PC-9 (cell line): Measurements from ENCODE around the gene GALNT16. TPM values are rescaled to one million over a fixed set of nuclear protein-coding genes. Genes with fewer than 3 reads are reported as not detected.

ENCODE experiments used
- BruUV-seq: library from RNA; stranded (reverse); fragments of 400-500 nt; replicated peaks from 2 replicates; lab custom pipeline; 2021; lab: Mats Ljungman, UMichigan
- CTCF ChIA-PET: fragments of 300-600 bp; sonication (Branson Sonifier 250); formaldehyde crosslinking; loops from one replicate; lab custom pipeline; 2022; ENCODE audit warnings: antibody characterized with exemption; lab: Charles Lee
- POLR2A ChIA-PET: fragments of 300-600 bp; sonication (Branson Sonifier 250); formaldehyde crosslinking; loops from one replicate; lab custom pipeline; 2022; ENCODE audit warnings: antibody characterized with exemption; ENCODE audit not compliant: unreplicated experiment; lab: Charles Lee
- DNase-seq, 2 experiments: peaks; one replicate each; pipeline versions ENCODE4 v3.0.0 to v3.0.0-alpha.2; 2015 to 2022; ENCODE audit warnings: mixed read lengths in 1 of 2
- H2AFZ ChIP-seq: fragments of 200-600 bp; sonication (generic); 2 replicates; pipeline ENCODE4 v1.8.1; 2017; ENCODE audit warnings: antibody characterized with exemption
- H3F3A ChIP-seq: fragments of 200-600 bp; sonication (generic); 2 replicates; pipeline ENCODE4 v1.8.1; 2017; ENCODE audit warnings: antibody characterized with exemption, mild to moderate bottlenecking, low read depth; ENCODE audit not compliant: insufficient read depth
- H3K27ac ChIP-seq: fragments of 200-600 bp; sonication (generic); 2 replicates; pipeline ENCODE4 v1.6.1; 2016; ENCODE audit warnings: mixed run types
- H3K27me3 ChIP-seq: fragments of 200-600 bp; sonication (generic); 2 replicates; pipeline ENCODE4 v1.6.1; 2016; ENCODE audit warnings: low read depth, mixed run types; ENCODE audit not compliant: insufficient read depth
- H3K36me3 ChIP-seq: fragments of 200-600 bp; sonication (generic); 2 replicates; pipeline ENCODE4 v1.6.1; 2016; ENCODE audit warnings: low read depth, mixed run types
- H3K4me1 ChIP-seq: fragments of 200-600 bp; sonication (generic); replicated peaks from 2 replicates; pipeline ENCODE4 v1.6.1; 2016; ENCODE audit warnings: mixed run types; ENCODE audit not compliant: insufficient read depth
- H3K4me2 ChIP-seq: fragments of 200-600 bp; sonication (generic); 2 replicates; pipeline ENCODE4 v1.6.1; 2017; ENCODE audit warnings: mixed run types
- H3K4me3 ChIP-seq: fragments of 200-600 bp; sonication (generic); 2 replicates; pipeline ENCODE4 v1.6.1; 2016; ENCODE audit warnings: mixed run types
- H3K79me2 ChIP-seq: fragments of 200-600 bp; sonication (generic); 2 replicates; pipeline ENCODE4 v1.6.1; 2017; ENCODE audit warnings: low read depth, mixed run types
- H3K9me2 ChIP-seq: fragments of 200-600 bp; sonication (generic); 2 replicates; pipeline ENCODE4 v1.8.1; 2017; ENCODE audit warnings: mild to moderate bottlenecking; ENCODE audit not compliant: insufficient read depth
- H3K9me3 ChIP-seq: fragments of 200-600 bp; sonication (generic); 2 replicates; pipeline ENCODE4 v1.8.1; 2016; ENCODE audit warnings: low read depth; ENCODE audit not compliant: insufficient read depth
- H4K20me1 ChIP-seq: fragments of 200-600 bp; sonication (generic); 2 replicates; pipeline ENCODE4 v1.8.1; 2017; ENCODE audit not compliant: insufficient read depth
- EZH2 ChIP-seq: fragments of 200-600 bp; sonication (generic); IDR thresholded peaks from 2 replicates; pipeline ENCODE4 v1.8.0; 2017; ENCODE audit warnings: antibody characterized with exemption, low read depth
- intact Hi-C: fragments of 100-400 bp; cut with micrococcal nuclease; formaldehyde crosslinking; loops from one replicate; pipeline ENCODE4 v1.10.0; 2022; ENCODE audit not compliant: unreplicated experiment
- total RNA-seq: library from RNA; stranded (reverse); gene quantifications from 2 replicates; pipeline ENCODE4 v1.2.3, GENCODE V29; 2021
- TF ChIP-seq, protein P1 (sequence below): fragments of 200-600 bp; sonication (generic); conservative IDR thresholded peaks from 2 replicates; pipeline ENCODE4 v1.6.1; 2017; ENCODE audit warnings: mixed run types, antibody characterized with exemption, mild to moderate bottlenecking, moderate library complexity

The GALNT16 gene
- total RNA-seq, 1 experiment from 2014 or later: 22.8 TPM

- Histone ChIP-seq H3K4me3 (no peak overlapping the region), H3F3A (no peaks in the 10 kb centered on the region), H3K27me3 (peaks cover 13% of the 10 kb centered on the region; the same call in 1 of the 2 replicates), H2AFZ (no peak overlapping the region), H3K4me2 (no peak overlapping the region), H3K9me2 (no peaks in the 10 kb centered on the region), H4K20me1 (no peaks in the 10 kb centered on the region), H3K79me2 (no peaks in the 10 kb centered on the region), H3K9me3 (no peaks in the 10 kb centered on the region), H3K36me3 (no peaks in the 10 kb centered on the region), H3K27ac (no peak overlapping the region), H3K4me1 (no peaks in the 10 kb centered on the region)
- BruUV-seq: no TSS peak
- intact Hi-C loops: no loop called here
- no peak for TF ChIP-seq EZH2
- TF ChIP-seq, protein P1, sequence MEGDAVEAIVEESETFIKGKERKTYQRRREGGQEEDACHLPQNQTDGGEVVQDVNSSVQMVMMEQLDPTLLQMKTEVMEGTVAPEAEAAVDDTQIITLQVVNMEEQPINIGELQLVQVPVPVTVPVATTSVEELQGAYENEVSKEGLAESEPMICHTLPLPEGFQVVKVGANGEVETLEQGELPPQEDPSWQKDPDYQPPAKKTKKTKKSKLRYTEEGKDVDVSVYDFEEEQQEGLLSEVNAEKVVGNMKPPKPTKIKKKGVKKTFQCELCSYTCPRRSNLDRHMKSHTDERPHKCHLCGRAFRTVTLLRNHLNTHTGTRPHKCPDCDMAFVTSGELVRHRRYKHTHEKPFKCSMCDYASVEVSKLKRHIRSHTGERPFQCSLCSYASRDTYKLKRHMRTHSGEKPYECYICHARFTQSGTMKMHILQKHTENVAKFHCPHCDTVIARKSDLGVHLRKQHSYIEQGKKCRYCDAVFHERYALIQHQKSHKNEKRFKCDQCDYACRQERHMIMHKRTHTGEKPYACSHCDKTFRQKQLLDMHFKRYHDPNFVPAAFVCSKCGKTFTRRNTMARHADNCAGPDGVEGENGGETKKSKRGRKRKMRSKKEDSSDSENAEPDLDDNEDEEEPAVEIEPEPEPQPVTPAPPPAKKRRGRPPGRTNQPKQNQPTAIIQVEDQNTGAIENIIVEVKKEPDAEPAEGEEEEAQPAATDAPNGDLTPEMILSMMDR: no peak
- no peak for DNase-seq
- ChIA-PET CTCF (no interaction called here), POLR2A (interaction anchor here (0.6 kb wide), 1 partner anchor 9 kb away, joined by 4 read pairs; no protein-coding TSS in a partner anchor)
Measured at GRCh38 chr14:69327507-69327906, 67.5 kb downstream of the GALNT16 start.

GRCh38 chr14:69328317-69328716 is 68.4 kb downstream of the GALNT16 start:
- peaks cover 13% of the 10 kb centered on the region; the same call in 1 of the 2 replicates for H3K27me3 ChIP-seq
- BruUV-seq: no TSS peak
- POLR2A ChIA-PET: no interaction called here
- H3K27ac ChIP-seq: no peak overlapping the region
- TF ChIP-seq, protein P1: no peak
- TF ChIP-seq EZH2: no peak
- no peak overlapping the region for H3K4me3 ChIP-seq
- intact Hi-C loops: no loop called here
- no peaks in the 10 kb centered on the region for H3K9me2 ChIP-seq
- no peaks in the 10 kb centered on the region for H3K79me2 ChIP-seq
- H3K36me3 ChIP-seq: no peaks in the 10 kb centered on the region
- no peak for DNase-seq
- H4K20me1 ChIP-seq: no peaks in the 10 kb centered on the region
- CTCF ChIA-PET: no interaction called here
- no peak overlapping the region for H2AFZ ChIP-seq
- no peaks in the 10 kb centered on the region for H3F3A ChIP-seq
- no peaks in the 10 kb centered on the region for H3K9me3 ChIP-seq
- H3K4me2 ChIP-seq: no peak overlapping the region
- H3K4me1 ChIP-seq: no peaks in the 10 kb centered on the region

DNA sequence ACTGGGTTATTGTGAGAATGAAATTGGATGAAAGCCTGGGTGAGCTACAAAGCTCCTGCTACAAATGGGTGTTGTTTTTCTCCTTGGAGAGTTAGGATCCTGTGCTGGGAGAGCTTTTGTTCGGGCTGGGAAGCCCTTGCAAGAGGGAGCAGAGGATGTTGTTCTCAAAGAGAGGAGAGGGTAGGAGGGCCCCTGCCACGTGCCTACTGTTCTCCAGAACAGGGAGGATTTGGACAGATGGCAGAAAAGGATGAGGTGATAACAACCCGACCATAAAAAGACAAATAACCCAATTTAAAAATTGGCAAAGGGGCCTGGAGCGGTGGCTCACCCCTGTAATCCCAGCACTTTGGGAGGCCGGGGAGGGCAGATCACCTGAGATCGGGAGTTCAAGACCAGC is 68.8 kb downstream of the GALNT16 start:
- H3K36me3 ChIP-seq: no peaks in the 10 kb centered on the region
- POLR2A ChIA-PET: no interaction called here
- H3F3A ChIP-seq: no peaks in the 10 kb centered on the region
- intact Hi-C loops: no loop called here
- no peaks in the 10 kb centered on the region for H3K4me1 ChIP-seq
- no peak overlapping the region for H3K27ac ChIP-seq
- H3K9me3 ChIP-seq: no peaks in the 10 kb centered on the region
- H2AFZ ChIP-seq: no peak overlapping the region
- no peaks in the 10 kb centered on the region for H3K9me2 ChIP-seq
- CTCF ChIA-PET: no interaction called here
- H3K27me3 ChIP-seq: peaks cover 13% of the 10 kb centered on the region; the same call in 1 of the 2 replicates
- no peak for DNase-seq
- no peak overlapping the region for H3K4me3 ChIP-seq
- BruUV-seq: no TSS peak
- H4K20me1 ChIP-seq: no peaks in the 10 kb centered on the region
- TF ChIP-seq EZH2: no peak
- TF ChIP-seq, protein P1: no peak
- H3K4me2 ChIP-seq: no peak overlapping the region
- H3K79me2 ChIP-seq: no peaks in the 10 kb centered on the region
